K562 (cell line): Measurements from ENCODE around the gene RXFP1. TPM values are rescaled to one million over a fixed set of nuclear protein-coding genes. Genes with fewer than 3 reads are reported as not detected.

Experiments used
- ARID3B ChIP-seq: fragments of 250-450 bp; sonication (Bioruptor Pico); IDR thresholded peaks from 2 replicates; pipeline ENCODE4 v1.4.0; 2020; ENCODE audit warnings: borderline replicate concordance
- BACH1 ChIP-seq: fragments of 200-800 bp; sonication (Bioruptor generic); IDR thresholded peaks from 2 replicates; pipeline ENCODE4 v1.6.1; 2016; ENCODE audit warnings: missing genetic modification characterization, missing compliant biosample characterization
- ELF2 ChIP-seq: fragments of 250-450 bp; sonication (Bioruptor Pico); IDR thresholded peaks from 2 replicates; pipeline ENCODE4 v1.5.0; 2021; ENCODE audit warnings: mild to moderate bottlenecking
- FOXJ2 ChIP-seq: fragments of 200-800 bp; sonication (Bioruptor generic); IDR thresholded peaks from 2 replicates; pipeline ENCODE4 v1.6.1; 2016; ENCODE audit warnings: missing genetic modification characterization, missing compliant biosample characterization
- MCM3 ChIP-seq: fragments of 450-650 bp; IDR thresholded peaks from 2 replicates; pipeline ENCODE4 v1.6.1; 2016
- NFXL1 ChIP-seq: fragments of 450-650 bp; formaldehyde crosslinking; IDR thresholded peaks from 2 replicates; pipeline ENCODE4 v1.4.0; 2021; ENCODE audit warnings: mild to moderate bottlenecking
- POLR2A ChIP-seq: fragments of 450-650 bp; conservative IDR thresholded peaks from 2 replicates; pipeline ENCODE4 v1.6.1; 2016
- PTTG1 ChIP-seq: fragments of 450-650 bp; IDR thresholded peaks from 2 replicates; pipeline ENCODE4 v1.6.1; 2016; ENCODE audit warnings: low read depth, mild to moderate bottlenecking, missing genetic modification characterization, missing compliant biosample characterization
- RBM14 ChIP-seq: fragments of 200-400 bp; formaldehyde crosslinking; IDR thresholded peaks from 2 replicates; pipeline ENCODE4 v1.6.1; 2018; ENCODE audit warnings: low read depth, mild to moderate bottlenecking, low read length, moderate library complexity, borderline replicate concordance; ENCODE audit not compliant: insufficient read depth
- RBM25 ChIP-seq: fragments of 200-400 bp; formaldehyde crosslinking; IDR thresholded peaks from 2 replicates; pipeline ENCODE4 v1.6.1; 2018; ENCODE audit warnings: low read length, low read depth, moderate library complexity; ENCODE audit not compliant: severe bottlenecking
- RFX7 ChIP-seq: fragments of 250-450 bp; sonication (Bioruptor Pico); IDR thresholded peaks from 2 replicates; pipeline ENCODE4 v1.5.1; 2021; ENCODE audit warnings: mild to moderate bottlenecking
- SMARCA5 ChIP-seq: fragments of 450-650 bp; IDR thresholded peaks from 2 replicates; pipeline ENCODE4 v1.6.1; 2016
- SNIP1 ChIP-seq: fragments of 450-650 bp; IDR thresholded peaks from 2 replicates; pipeline ENCODE4 v1.7.1; 2017; ENCODE audit warnings: low read depth, mild to moderate bottlenecking
- SPI1 ChIP-seq: IDR thresholded peaks from 2 replicates; pipeline ENCODE4 v1.6.1; 2011; ENCODE audit warnings: low read depth, low read length, control low read depth, borderline replicate concordance
- TFAP4 ChIP-seq: sonication (generic); formaldehyde crosslinking; IDR thresholded peaks from 2 replicates; pipeline ENCODE4 v1.8.0; 2022; ENCODE audit warnings: missing genetic modification reagents, mild to moderate bottlenecking, moderate library complexity, borderline replicate concordance
- ZC3H8 ChIP-seq: fragments of 450-650 bp; IDR thresholded peaks from 2 replicates; pipeline ENCODE4 v1.6.1; 2017
- ZFP36 ChIP-seq: fragments of 150-350 bp; IDR thresholded peaks from 2 replicates; pipeline ENCODE4 v1.6.1; 2018; ENCODE audit warnings: low read length, low read depth; ENCODE audit not compliant: partially characterized antibody
- ZFP91 ChIP-seq: sonication (generic); formaldehyde crosslinking; IDR thresholded peaks from 2 replicates; pipeline ENCODE4 v1.8.0; 2022; ENCODE audit warnings: mild to moderate bottlenecking, missing genetic modification reagents
- ZNF140 ChIP-seq: fragments of 250-450 bp; sonication (Bioruptor Pico); IDR thresholded peaks from 2 replicates; pipeline ENCODE4 v1.8.0; 2021; ENCODE audit warnings: moderate library complexity, mild to moderate bottlenecking, inconsistent platforms
- ZNF280A ChIP-seq: fragments of 450-650 bp; IDR thresholded peaks from 2 replicates; pipeline ENCODE4 v1.6.1; 2018; ENCODE audit warnings: mild to moderate bottlenecking, low read depth; ENCODE audit not compliant: partially characterized antibody
- ZNF586 ChIP-seq: fragments of 450-650 bp; formaldehyde crosslinking; conservative IDR thresholded peaks from 2 replicates; pipeline ENCODE4 v1.4.0; 2020; ENCODE audit warnings: mild to moderate bottlenecking, moderate library complexity
- ZNF717 ChIP-seq: fragments of 250-450 bp; sonication (Bioruptor Pico); IDR thresholded peaks from 2 replicates; pipeline ENCODE4 v1.5.0; 2021
- ZNF785 ChIP-seq: fragments of 250-450 bp; sonication (Bioruptor Pico); IDR thresholded peaks from 2 replicates; pipeline ENCODE4 v1.4.0; 2020; ENCODE audit warnings: mild to moderate bottlenecking
- polyA plus RNA-seq, 8 experiments: library from polyadenylated mRNA; depleted of rRNA in 4 of 8; stranded (reverse) in 5 of 8; unstranded in 3 of 8; fragments of >200 nt; fragmentation: Nextera tagmentation in 2 of 8; fragmentation: Illumina TruSeq in 1 of 8; extraction: Ambion mirVana in 2 of 8; extraction: Trizol in 1 of 8; gene quantifications; 2 replicates each; pipeline versions ENCODE4 v1.2.1 to v1.2.3, GENCODE V29; 2011 to 2014; ENCODE audit warnings: inconsistent platforms in 1 of 8, missing spikeins in 1 of 8
- total RNA-seq, 7 experiments: library from RNA; depleted of rRNA in 6 of 7; stranded (reverse); fragments of >200 nt in 6 of 7; fragmentation: Illumina TruSeq in 2 of 7; extraction: Trizol in 2 of 7; gene quantifications; 2 replicates each; pipeline versions ENCODE4 v1.2.1 to v1.2.3, GENCODE V29; 2011 to 2021; ENCODE audit warnings: low replicate concordance in 1 of 7
- TF ChIP-seq, protein P1 (sequence below): fragments of 250-450 bp; sonication (Bioruptor Pico); IDR thresholded peaks from 2 replicates; pipeline ENCODE4 v1.8.0; 2022; ENCODE audit warnings: moderate library complexity, mild to moderate bottlenecking, inconsistent platforms

Gene RXFP1
- total and polyA plus RNA-seq, 9 of the 15 experiments (the other 6 are each of a cell fraction or from before 2014, with no cell fraction given): 0.03 to 0.06 (median 0.04) TPM; not detected in 6

DNA sequence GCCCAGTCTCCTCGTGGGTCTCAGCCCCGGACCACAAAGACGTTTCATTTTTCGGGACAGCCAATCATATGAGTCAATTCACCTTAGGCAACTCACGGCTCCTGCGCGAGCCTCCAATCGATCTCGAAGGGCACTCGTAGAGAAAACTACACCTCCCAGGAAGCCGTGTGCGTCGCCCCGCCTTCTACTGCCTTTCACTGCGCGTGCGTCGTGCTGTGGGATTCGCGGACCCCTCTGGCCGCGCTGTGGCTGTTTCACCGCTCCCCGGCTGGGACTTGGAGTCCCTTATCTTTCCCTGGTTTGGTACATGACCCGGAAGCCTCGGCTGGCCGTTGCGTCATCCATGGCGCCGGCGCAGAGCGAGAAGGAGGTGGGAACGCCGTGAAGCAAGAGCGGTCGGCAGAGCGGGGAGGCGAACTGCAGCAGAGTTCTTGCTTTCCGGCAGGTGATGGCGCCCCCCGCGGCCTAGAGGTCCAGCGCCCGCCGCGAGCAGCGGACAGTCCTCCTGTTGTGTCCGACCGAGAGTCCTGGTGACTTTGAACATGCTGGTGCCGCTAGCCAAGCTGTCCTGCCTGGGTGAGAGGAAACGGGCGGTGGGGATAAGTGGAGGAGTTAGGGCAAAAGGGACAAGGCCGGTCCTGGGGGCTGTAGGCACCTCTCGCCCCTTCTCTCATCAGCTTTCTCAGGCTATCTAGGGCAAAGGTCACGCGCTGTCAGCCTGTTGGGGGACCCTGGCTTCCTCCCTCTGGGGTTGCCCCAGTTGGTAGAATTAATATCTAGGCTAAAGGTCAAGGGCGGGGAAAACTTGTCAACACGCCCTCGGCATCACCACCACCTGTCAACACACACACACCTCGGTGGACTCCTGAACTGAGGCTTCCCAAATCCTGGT, 150.5 kb downstream of the RXFP1 start, which contains the start of gene ETFDH (continued):
- peak; percentile 92 for TF ChIP-seq ELF2
- TF ChIP-seq ZNF140: no peak
- TF ChIP-seq ZNF785 (CRISPR knock-in tag): no peak
- no peak for TF ChIP-seq RBM14
- no peak for TF ChIP-seq ARID3B (CRISPR knock-in tag)
- no peak for TF ChIP-seq ZC3H8
- TF ChIP-seq, protein P1, sequence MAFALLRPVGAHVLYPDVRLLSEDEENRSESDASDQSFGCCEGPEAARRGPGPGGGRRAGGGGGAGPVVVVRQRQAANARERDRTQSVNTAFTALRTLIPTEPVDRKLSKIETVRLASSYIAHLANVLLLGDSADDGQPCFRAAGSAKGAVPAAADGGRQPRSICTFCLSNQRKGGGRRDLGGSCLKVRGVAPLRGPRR: no peak
- no peak for TF ChIP-seq ZNF717 (CRISPR knock-in tag)
- TF ChIP-seq SNIP1: no peak
- no peak for TF ChIP-seq RFX7 (CRISPR knock-in tag)
- peak; percentile 78 for TF ChIP-seq POLR2A
- no peak for TF ChIP-seq PTTG1 (tag)
- TF ChIP-seq ZNF280A: no peak
- peak; percentile 89 for TF ChIP-seq FOXJ2 (tag)
- TF ChIP-seq SMARCA5: peak; percentile 51; the same call in 1 of the 2 replicates
- no peak for TF ChIP-seq ZNF586
- peak; percentile 93 for TF ChIP-seq TFAP4 (CRISPR knock-in tag)
- TF ChIP-seq ZFP91 (CRISPR knock-in tag): no peak
- TF ChIP-seq SPI1: no peak
- no peak for TF ChIP-seq MCM3
- no peak for TF ChIP-seq BACH1 (tag)
- peak; percentile 35 for TF ChIP-seq ZFP36
- peak; percentile 6 for TF ChIP-seq RBM25
- no peak for TF ChIP-seq NFXL1 (CRISPR knock-in tag)
